NCI-H774 (cell line): ENCODE data around the gene NUDT9.
"Not testable (repeated sequence)": the region's sequence is repeated elsewhere in the genome, so short reads cannot be mapped to it uniquely, and the experiment has no call there.

Source experiments
- DNase-seq: peaks from one replicate; lab custom pipeline; 2025; lab: John Stamatoyannopoulos, UW

Gene NUDT9

DNA sequence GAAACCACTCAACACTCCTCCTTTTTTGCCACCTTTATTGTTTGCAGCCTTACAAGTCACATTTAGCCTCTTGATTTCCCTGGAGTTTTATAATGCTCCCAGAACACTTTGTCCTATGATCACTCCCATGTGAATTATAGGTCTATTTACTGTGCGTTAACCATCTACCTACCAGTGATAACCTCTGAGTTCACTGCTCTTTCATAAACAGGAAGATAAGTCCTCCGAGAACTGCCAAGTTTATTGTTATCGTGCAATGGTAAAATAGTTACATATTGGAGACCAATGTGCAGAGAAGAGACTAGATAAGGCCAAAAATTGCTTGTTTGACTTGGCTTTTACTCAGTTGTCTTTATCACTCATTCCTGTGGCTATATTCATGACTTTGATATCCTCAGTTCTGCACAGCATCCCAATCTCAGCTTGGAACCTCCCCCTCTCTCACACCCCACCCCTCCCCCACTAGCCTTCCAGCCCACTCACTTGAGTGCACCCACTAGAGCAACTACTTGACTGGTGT is 12.9 kb upstream of the NUDT9 start:
- no peak for DNase-seq

DNA sequence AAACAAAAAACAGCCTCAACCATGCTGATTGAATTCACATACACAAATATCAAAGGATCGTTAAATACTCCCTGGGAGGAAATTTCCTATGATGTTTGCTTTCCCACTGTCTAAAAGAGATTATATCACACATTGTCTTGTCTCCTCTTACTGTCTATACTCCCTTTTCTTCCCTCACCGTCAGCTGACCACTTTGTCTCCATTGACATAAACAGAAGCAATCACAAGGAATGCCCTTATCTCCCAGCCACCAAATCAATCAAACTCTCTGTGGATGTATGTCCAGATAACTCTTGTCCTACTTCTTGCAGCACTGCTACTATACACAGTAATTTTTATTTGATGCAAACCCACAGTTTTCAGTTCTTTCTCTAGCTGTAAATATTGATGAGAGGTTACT is 12.2 kb upstream of the NUDT9 start:
- DNase-seq, result no peak

DNA sequence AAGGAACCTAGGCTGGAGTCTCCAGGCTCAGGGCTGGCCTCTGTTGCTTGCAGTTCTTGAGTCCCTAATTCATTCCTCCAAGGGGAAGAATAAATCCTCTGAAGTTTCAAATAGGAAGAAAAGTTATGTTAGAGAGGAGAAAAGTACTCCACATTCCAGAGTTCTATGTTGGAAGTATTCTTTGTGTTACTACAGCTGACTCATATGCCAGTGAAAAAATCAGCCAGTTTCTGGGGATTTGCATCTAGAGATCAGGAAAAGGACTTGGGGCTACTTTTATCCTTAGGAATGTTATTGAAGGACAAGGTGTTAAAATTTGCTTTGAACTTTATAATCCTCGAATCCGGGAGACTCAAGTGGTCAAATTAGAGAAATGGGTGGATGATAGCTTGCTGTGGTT is 11.7 kb upstream of the NUDT9 start:
- DNase-seq, result no peak

DNA sequence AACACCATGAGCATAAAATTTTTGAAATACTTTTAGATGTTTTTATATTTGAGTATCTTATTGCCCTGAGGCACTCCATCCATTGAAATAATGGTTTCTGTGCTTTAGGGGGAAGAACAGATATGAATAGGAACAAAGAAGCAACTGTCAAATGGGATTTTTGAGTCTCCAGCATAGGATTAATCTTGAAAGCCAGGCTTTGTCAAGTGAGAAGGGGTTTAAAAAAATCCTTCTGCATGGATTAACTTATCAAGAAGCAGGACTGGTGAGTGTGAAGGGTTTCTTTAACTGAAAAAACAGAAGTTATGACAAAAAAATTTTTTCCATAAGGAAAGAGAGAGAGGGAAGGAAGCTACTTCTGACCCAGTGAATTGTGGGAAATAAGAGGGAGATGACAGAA is 7.6 kb upstream of the NUDT9 start:
- no peak for DNase-seq

DNA sequence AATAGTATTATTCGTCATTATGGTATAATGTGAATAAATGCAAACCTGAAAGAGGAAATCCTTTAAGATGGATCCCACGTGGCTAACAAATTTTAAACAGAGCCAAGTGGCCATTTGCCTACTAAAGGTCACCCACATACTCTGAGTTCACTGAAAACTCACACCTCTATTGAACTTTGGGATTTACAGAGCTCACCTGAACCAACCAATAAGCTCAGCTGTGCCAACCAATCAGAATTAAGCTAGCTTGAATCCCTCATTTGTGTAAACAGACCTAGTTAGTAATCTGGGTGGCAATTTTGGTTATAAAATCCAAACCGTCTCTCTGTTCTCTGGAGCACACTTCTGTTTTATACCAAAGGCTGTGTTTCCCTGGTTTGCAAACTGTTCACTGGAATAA is 5.4 kb upstream of the NUDT9 start:
- DNase-seq, result no peak

DNA sequence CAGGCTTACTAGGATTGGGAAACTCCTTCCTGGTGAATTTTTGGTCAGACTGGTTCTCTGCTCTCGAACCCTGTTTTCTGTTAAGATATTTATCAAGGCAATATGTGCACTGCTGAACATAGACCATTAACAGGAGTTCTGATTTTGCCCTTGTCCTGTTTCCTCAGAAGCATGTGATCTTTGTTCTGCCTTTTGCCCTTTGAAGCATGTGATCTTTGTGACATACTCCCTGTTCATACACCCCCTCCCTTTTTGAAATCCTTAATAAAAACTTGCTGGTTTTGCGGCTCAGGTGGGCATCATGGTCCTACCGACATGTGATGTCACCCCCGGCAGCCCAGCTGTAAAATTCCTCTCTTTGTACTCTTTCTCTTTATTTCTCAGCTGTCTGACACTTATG is 4.0 kb upstream of the NUDT9 start:
- not testable (repeated sequence) for DNase-seq

DNA sequence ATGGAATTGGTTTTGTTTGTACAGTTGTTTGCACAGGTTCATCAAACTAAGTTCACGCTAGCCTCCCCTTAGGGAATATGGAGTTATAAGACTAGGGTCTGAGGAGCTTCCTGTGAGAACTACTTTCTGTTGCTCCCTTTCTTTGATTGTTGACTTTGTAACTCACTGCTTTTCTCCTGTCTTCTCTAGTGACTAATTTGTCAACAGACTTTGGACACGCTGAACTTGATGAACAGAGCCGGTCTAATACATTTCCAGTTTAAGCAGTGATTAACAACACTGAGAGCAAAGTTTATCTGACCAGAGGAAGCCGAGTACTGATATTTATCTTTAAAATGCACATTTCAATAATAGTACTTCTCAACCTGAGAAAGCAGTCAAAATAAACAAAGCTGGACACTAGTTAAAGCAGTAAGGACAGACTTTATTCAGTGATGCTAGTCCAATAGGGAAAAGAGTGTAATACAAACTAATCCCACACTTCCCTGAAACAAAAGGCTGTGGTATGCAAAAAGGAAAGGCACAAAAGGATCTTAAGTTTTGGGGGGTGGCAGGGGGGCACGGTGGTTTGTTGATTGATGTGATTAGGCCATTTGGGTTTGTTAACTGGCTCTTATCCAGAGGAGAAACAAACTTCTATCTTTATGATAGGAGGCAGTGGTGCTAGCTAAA is 2.7 kb upstream of the NUDT9 start:
- DNase-seq, result no peak

DNA sequence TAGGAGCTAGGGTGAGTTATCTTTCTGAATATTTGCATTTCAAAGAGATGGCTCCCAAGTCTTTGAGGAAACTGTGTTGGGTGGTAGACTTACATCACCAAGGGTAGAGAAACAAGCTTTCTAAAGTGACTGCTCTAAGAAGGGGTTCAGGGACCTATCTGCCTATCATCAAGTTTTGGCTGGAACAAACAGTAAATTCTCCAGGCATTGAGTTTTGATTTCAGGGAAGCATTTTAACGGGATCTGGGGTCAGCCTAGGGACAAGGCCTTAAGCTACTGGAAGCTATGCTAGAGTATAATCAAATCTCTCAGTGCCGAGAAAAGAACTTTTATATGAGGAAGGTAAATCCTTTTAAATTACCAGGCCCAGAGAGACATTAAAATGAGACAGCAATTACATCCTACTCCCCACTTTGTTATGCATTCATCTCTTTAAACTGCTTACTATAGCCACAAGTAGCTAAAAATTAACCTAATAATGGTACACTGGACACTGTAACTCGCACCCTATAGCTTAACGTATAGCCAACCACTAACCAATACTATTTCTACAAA is 2.0 kb upstream of the NUDT9 start:
- DNase-seq, result no peak

DNA sequence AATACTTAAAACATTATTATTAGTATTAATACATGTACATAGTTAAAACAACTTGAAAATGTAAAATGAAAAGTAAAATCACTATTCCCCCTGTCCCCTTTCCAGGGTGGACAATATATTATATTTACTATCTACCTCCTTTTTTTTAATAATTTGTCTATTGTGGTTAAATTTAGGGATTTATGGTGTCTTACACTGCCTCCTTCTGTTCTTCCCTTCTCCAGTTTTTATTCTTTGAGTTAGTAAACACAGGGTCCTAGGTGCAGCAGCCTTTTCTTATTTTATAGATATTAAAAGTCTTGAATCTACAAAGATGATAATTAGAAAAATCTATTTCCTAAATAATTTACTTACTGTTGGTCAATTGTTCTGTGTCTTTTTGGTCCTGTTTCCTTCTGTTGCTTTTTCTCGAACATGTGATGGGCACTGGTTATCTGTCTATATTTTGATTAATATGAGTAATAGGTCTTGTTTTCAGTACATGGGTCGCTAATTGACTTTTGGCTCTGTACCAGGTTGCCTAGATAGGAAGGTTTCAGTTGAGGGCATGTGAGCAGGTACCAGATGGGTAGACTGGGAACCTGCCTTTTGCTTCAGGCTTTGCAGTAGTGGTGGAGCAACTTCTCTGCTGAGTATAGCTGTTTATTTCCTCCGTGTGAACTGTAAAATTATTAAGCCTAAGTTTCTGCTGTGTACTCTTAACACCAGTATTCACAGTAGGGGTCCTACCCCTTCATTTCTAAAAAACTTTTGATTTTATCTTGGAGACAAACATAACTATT is 1.1 kb downstream of the NUDT9 start:
- no peak for DNase-seq

DNA sequence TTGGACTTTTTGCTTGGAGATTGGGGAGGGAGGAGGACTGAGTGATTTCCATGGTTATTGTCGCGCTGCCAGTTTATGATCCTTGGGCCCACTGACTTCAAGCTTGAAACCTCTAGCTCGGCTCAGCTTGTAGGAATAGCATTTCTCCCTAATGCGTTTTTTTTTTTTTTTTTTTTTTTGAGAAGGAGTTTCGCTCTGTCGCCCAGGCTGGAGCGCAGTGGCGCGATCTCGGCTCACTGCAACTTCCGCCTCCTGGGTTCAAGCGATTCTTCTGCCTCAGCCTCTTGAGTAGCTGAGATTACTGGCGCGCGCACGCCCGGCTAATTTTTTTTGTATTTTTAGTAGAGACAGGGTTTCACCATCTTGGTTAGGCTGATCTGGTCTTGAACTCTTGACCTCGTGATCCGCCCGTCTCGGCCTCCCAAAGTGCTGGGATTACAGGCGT is 1.7 kb downstream of the NUDT9 start:
- not testable (repeated sequence) for DNase-seq

DNA sequence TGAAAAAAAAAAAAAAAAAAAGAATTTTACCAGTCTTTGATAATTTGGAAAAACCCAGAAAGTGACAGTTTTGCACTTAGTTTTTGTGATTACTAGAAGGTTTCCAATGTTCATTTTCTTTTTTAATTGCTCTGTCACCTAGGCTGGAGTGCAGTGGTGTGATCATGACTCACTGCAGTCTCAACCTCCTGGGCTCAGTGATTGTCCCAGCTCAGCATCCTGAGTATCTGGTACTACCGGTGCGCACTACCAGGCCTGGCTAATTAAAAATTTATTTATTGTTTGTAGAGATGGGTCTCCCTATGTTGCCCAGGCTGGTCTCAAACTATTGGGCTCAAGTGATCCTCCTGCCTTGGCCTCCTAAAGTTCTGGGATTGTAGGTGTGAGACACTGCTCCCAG is 3.3 kb downstream of the NUDT9 start:
- no peak for DNase-seq

DNA sequence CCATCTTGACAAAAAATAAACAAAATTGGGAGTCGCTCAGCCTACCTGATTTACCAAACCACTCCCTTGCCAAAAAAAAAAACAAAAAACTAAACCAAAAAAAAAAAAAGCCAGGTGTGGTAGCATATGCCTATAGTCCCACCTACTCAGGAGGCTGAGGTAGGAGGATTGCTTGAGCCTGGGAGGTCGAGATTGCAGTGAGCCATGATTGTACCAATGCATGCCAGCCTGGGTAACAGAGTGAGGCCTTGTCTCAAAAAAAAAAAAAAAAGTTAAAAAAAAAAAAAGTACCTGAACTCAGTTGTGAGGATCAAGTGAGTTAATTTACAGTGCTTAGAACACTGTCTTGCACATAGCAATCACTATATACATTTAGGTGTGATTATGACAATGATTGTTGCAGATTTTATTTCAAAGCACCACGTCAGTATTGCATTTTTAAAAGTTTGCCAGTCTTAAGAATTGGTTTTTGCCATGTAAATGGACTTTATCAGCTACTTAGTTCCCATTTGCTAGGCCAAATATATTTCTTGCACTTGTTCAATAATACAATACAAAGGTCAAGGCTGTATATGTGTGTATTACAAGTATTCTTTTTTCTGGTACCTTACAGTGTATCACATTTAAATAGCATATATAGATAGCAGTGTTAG is 4.6 kb downstream of the NUDT9 start:
- no peak for DNase-seq

DNA sequence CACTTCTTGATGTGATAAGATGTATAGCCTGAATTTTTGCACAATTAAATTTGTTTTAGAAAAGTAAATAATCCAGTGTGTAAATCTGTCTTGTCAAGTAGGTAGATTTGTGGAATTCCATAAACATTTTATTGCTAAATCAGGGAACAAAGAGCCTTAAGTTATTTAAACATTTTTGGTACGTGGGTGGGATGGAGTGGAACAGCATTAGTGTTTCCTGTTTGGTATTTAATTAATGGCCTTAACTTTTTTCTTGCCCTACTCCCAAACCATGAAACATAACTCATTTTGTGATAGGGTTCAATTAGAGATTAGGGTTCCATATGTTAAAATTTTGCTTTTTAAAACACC is 5.1 kb downstream of the NUDT9 start:
- DNase-seq, result no peak

DNA sequence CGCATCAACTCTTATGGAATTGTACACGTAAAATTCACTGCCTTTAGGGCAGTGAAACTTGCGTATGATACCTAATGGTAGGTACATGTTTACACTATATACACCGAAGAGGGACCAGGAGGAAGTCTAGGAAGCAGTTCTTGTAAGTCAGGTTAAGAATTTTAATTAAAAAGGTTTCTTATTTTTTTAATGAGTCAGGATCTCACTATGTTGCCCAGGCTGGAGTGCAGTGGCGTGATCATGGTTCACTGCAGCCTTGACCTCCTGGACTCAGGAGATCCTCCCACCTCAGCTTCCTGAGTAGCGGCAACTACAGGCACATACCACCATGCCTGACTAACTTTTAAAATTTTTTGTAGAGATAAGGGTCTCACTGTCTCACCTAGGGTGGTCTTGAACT is 6.6 kb downstream of the NUDT9 start:
- DNase-seq, result no peak

DNA sequence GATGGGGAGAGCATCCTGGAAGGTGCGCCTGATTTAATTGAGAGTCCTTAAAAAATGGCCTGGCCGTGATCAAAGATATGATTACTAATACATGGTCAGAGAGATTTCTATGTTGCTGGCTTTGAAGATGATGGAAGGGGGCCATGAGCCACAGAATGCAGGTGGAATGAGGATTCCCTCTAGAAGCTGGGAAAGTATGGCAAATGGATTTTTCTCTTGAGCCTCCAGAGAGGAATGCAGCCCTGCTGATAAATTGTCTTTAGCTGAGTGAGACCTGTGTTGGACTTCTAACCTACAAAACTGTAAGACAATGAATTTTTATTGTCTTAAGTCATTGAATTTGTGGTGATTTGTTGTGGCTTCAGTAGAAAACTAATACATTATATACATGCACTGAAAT is 7.7 kb downstream of the NUDT9 start:
- DNase-seq, result no peak

DNA sequence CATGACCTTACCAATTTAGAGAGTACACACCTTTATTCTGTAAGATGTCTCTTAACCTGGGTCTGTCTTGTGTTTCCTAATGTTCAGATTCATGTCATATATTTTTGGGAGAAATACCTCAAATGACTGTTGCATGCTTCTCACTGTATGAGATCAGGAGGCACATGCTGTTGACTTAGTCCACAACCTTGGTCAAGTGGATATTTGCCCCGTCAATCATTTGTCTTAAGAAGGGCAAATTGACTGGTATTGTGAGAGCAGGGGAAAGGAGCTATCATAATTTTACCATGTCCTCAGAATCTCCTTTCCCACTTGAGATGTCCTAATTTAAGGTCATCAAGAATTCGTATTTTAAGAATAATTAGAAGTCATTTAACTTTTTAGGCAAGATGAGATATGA is 11.0 kb downstream of the NUDT9 start:
- DNase-seq, result no peak

DNA sequence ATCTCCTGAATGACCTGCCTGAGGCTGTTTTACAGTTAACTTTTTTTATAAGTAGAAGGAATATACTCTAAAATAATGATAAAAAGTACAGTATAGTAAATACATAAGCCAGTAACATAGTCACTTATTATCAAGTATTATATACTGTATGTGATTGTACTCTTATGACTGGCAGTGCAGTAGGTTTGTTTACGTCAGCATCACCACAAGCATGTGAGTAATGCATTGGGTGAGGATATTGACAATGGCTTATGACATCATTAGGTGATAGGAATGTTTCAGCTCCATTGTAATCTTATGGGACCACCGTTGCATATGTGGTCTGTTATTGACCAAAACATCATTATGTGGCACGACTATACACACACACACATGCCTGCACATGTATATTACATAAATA is 20.5 kb downstream of the NUDT9 start:
- DNase-seq, result no peak

DNA sequence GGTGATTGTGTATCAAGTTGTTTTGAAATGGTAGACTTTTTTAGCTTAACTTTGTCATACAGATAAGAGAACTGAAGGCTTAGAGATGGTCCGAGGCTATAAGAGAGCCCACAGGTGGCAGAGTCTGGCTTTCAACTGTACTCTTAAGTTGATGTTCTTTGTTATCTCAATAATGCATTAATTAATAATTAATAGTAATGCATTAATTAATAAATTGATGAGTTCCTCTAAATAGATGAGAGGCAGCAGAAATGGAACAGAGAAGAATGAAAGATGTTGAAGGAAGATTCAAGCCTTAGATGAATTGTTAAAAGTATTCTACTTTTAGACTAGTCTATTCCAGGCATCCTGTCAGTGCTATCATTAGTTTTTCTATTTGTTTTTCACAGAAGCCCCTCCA is 22.4 kb downstream of the NUDT9 start:
- DNase-seq, result no peak

DNA sequence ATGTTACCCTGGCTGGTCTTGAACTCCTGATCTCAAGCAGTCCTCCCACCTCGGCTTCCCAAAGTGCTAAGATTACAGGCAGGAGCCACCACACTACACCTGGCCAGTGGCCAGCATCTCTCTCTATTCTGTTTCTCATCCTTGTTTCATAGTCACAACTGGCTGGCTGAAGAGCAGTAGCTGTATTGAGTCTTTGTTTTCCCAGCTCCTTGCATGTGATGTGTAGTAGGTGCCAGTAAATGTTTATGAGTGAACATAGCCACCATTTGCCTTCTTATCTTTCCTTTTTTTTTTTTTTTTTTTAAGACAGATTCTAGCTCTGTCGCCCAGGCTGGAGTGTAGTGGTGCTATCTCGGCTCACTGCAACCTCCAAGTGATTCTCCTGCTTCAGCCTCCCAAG is 23.6 kb downstream of the NUDT9 start:
- DNase-seq, result no peak

DNA sequence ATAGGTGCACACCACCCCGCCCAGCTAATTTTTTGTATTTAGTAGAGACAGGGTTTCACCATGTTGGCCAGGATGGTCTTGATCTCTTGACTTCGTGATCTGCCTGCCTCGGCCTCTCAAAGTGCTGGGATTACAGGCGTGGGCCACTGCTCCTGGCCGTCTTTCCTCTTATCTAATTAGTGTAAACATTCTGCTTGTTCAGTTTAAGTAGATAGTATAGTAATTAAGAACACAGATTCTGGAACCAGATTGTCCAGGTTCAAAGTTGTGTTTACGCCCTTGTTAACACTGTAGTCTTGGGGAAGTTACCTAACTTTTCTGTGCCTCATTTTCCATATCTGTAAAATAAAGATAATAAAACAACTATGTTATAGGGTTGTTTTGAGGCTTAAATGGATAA is 24.0 kb downstream of the NUDT9 start:
- DNase-seq, result not testable (repeated sequence)

DNA sequence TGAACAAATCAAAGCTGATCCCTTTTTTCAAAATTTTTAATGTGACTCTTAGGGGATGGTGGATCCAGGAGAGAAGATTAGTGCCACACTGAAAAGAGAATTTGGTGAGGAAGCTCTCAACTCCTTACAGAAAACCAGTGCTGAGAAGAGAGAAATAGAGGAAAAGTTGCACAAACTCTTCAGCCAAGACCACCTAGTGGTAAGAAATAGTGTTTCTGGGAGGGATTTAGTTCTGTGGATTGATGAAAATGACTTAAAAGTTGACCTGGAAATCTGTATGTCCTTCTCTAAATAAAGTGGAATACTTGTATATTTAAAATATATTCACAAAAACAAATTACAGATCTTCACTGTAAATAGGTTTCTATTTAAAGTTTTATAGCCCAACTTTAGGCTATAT is 29.2 kb downstream of the NUDT9 start:
- DNase-seq, result no peak

DNA sequence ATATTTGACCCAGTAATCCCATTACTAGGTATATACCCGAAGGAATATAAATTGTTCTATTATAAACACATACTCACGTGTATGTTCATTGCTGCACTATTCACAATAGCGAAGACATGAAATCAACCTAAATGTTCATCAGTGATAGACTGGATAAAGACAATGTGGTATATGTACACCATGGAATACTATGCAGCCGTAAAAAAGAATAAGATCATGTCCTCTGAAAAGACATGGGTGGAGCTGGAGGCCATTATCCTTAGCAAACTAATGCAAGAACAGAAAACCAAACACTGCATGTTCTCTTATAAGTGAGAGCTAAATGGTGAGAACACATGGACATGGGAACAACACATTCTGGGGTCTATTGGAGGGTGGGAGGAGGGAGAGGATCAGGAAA is 36.5 kb downstream of the NUDT9 start:
- no peak for DNase-seq

DNA sequence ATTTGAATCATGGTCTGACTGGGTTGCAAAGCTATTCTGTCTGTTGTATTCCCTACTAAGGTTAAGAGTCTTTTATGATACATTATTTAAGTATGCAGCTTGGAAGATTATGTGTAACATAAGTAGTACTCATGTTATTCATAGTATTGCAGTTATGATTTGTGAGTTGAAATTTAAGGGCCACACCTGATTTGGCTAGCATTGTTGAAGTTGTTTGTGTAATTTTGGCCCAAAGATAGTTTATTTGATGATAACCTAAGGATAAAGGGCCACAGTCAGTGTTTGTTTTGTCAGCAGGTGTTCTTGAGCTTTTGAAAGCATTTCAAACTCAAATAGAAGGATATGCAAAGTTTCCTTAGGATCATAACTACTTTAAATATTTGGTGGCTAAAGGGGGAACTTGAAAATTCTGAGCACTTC is 38.9 kb downstream of the NUDT9 start:
- no peak for DNase-seq
